Esophagus squamous epithelium (tissue), 4 donors: ENCODE measurements around the gene FALEC.
"Not testable (repeated sequence)": the region's sequence is repeated elsewhere in the genome, so short reads cannot be mapped to it uniquely, and the experiment has no call there.

Experiments used
- CTCF ChIP-seq, 6 experiments: fragments of 450-650 bp in 4 of 6; fragments of 200-600 bp in 2 of 6; sonication (generic) in 2 of 6; IDR thresholded peaks; one replicate each; pipeline ENCODE4 v1.5.1; 2016 to 2019; ENCODE audit warnings: antibody characterized with exemption in 6 of 6, mild to moderate bottlenecking in 4 of 6, moderate library complexity in 4 of 6
- POLR2A ChIP-seq, 4 donors: fragments of 450-650 bp; IDR thresholded peaks; one replicate each; pipeline ENCODE4 v1.6.1; 2017; ENCODE audit warnings: antibody characterized with exemption in 4 of 4, mild to moderate bottlenecking in 4 of 4, moderate library complexity in 3 of 4

- not testable (repeated sequence) for TF ChIP-seq POLR2A, CTCF (IDR thresholded peaks at IDR 0.05)
These were observed 65.9 kb downstream of the FALEC start for GRCh38 chr1:150581437-150581836.
